ENCODE results near the gene TNNT3. TPM values are rescaled to one million over a fixed set of nuclear protein-coding genes. Genes with fewer than 3 reads are reported as not detected.

Gene TNNT3
- total RNA-seq, 2 donors from 2014 or later, result 4.5 to 8.4 TPM

GRCh38 chr11:1924181-1924580, 4.7 kb downstream of the TNNT3 start:
- intact Hi-C loops (cut with DNase I), result loop anchor here (10.0 kb wide), 2 partner anchors 229 to 231 kb away; partner anchors contain the start of gene KRTAP5-6
- TF ChIP-seq, protein P1, sequence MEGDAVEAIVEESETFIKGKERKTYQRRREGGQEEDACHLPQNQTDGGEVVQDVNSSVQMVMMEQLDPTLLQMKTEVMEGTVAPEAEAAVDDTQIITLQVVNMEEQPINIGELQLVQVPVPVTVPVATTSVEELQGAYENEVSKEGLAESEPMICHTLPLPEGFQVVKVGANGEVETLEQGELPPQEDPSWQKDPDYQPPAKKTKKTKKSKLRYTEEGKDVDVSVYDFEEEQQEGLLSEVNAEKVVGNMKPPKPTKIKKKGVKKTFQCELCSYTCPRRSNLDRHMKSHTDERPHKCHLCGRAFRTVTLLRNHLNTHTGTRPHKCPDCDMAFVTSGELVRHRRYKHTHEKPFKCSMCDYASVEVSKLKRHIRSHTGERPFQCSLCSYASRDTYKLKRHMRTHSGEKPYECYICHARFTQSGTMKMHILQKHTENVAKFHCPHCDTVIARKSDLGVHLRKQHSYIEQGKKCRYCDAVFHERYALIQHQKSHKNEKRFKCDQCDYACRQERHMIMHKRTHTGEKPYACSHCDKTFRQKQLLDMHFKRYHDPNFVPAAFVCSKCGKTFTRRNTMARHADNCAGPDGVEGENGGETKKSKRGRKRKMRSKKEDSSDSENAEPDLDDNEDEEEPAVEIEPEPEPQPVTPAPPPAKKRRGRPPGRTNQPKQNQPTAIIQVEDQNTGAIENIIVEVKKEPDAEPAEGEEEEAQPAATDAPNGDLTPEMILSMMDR (IDR thresholded peaks at IDR 0.05), result no peak
- TF ChIP-seq POLR2A (IDR thresholded peaks at IDR 0.05) (no peak), POLR2AphosphoS5 (IDR thresholded peaks at IDR 0.05) (no peak)
- 45% methylated on average over 17 of the region's 17 CpGs for WGBS
- no peaks in the 10 kb centered on the region for H3K4me1 ChIP-seq (replicated peaks)
- H3K9me3 ChIP-seq, result no peaks in the 10 kb centered on the region
- no peak overlapping the region for H3K4me3 ChIP-seq
- H3K27me3 ChIP-seq (replicated peaks; ENCODE audit: insufficient read depth), result no peaks in the 10 kb centered on the region
- H3K27ac ChIP-seq, result no peak overlapping the region
- H3K36me3 ChIP-seq, result no peaks in the 10 kb centered on the region
- DNase-seq (ENCODE audit: low spot score), result no peak

- no peak for TF ChIP-seq POLR2AphosphoS5 (IDR thresholded peaks at IDR 0.05)
- TF ChIP-seq, protein P1 (IDR thresholded peaks at IDR 0.05), result no peak
- no peak for TF ChIP-seq POLR2A (IDR thresholded peaks at IDR 0.05)
- no peak for DNase-seq (ENCODE audit: low spot score)
- intact Hi-C loops (cut with DNase I), result loop anchor here (10.0 kb wide), 2 partner anchors 230 kb away; partner anchors contain the start of gene KRTAP5-6
Measured at GRCh38 chr11:1924646-1925372, 5.3 kb downstream of the TNNT3 start.

GRCh38 chr11:1925373-1926155, 6.1 kb downstream of the TNNT3 start:
- H3K36me3 ChIP-seq, result no peaks in the 10 kb centered on the region
- 91% methylated on average over 22 of the region's 23 CpGs for WGBS
- no peaks in the 10 kb centered on the region for H3K9me3 ChIP-seq
- no peak overlapping the region for H3K4me3 ChIP-seq
- intact Hi-C loops (cut with DNase I), result loop anchor here (10.0 kb wide), 2 partner anchors 229 to 231 kb away; partner anchors contain the start of gene KRTAP5-6
- H3K4me1 ChIP-seq (replicated peaks), result no peaks in the 10 kb centered on the region
- TF ChIP-seq POLR2AphosphoS5 (IDR thresholded peaks at IDR 0.05) (no peak), POLR2A (IDR thresholded peaks at IDR 0.05) (no peak)
- TF ChIP-seq, protein P1 (IDR thresholded peaks at IDR 0.05), result no peak
- H3K27me3 ChIP-seq (replicated peaks; ENCODE audit: insufficient read depth), result no peaks in the 10 kb centered on the region
- H3K27ac ChIP-seq, result no peak overlapping the region
- DNase-seq (ENCODE audit: low spot score), result no peak

More at GRCh38 chr11:1924646-1925372, 5.3 kb downstream of the TNNT3 start:
- Histone ChIP-seq H3K4me3 (no peak overlapping the region), H3K9me3 (no peaks in the 10 kb centered on the region), H3K27ac (no peak overlapping the region), H3K4me1 (replicated peaks) (no peaks in the 10 kb centered on the region), H3K27me3 (replicated peaks; ENCODE audit: insufficient read depth) (no peaks in the 10 kb centered on the region), H3K36me3 (no peaks in the 10 kb centered on the region)
- WGBS, result 73% methylated on average over 21 of the region's 21 CpGs

DNA sequence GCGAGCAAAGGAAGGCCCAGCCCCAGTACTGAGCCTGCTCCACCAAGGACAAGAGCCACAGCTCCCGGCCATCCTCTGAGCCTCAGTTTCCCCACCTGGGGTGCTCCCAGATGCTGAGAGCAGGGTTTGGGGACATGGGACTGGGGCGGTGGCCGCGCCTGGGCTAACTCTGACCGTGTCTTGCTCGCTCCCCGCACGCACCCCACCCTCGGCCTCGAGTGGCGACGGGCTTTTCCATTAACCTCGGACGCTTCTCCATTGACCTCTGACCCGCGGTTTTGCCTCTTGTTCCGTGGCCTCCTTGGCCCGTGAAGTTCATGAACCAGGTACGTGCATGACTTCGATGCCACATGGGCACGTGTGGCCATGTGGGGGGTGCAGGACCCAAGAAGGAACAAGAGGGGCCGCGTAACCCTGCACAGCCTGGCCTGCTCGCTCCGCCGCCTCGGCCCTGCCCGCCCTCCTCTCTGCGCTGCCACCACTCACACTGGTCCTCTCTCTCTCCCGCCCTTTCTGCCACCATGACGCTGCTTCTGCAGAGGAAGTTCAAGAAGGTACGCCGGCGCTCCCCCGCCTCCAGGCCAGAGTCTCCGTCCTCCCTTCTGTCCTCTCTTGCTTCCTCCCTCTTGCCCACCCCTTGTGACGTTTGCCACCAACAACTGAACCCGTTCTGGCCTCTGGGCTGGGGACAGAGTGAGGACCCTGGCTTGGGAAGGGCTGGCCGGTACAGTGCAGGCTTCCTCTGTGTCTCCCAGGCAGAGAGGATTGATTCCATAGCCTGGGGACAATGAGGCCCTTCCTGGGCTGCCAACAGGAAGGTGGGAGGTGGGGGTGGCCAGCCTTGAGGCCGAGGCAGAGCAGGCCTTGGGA, 6.9 kb downstream of the TNNT3 start:
- Histone ChIP-seq H3K27ac (no peak overlapping the region), H3K9me3 (no peaks in the 10 kb centered on the region), H3K36me3 (no peaks in the 10 kb centered on the region), H3K4me1 (replicated peaks) (no peaks in the 10 kb centered on the region), H3K27me3 (replicated peaks; ENCODE audit: insufficient read depth) (no peaks in the 10 kb centered on the region), H3K4me3 (no peak overlapping the region)
- WGBS, result 91% methylated on average over 41 of the region's 41 CpGs
- DNase-seq (ENCODE audit: low spot score), result no peak
- TF ChIP-seq POLR2AphosphoS5 (IDR thresholded peaks at IDR 0.05) (no peak), POLR2A (IDR thresholded peaks at IDR 0.05) (no peak)
- TF ChIP-seq, protein P1 (IDR thresholded peaks at IDR 0.05), result no peak
- intact Hi-C loops (cut with DNase I), result loop anchor here (10.0 kb wide), 2 partner anchors 228 to 232 kb away; partner anchors contain the start of gene KRTAP5-6

All from prostate gland (tissue), 2 donors.